HG03045 (cell line): Measurements from ENCODE around the gene ZNFX1.

ENCODE experiments used
- ATAC-seq: cut with Tn5 transposase; IDR thresholded peaks from one replicate; pipeline ENCODE4 v1.9.1; 2021; ENCODE audit warnings: mild to moderate bottlenecking, moderate library complexity; ENCODE audit not compliant: unreplicated experiment

The ZNFX1 gene

GRCh38 chr20:49252556-49253350 lies 25.1 kb downstream of the ZNFX1 start:
- no peak for ATAC-seq

DNA sequence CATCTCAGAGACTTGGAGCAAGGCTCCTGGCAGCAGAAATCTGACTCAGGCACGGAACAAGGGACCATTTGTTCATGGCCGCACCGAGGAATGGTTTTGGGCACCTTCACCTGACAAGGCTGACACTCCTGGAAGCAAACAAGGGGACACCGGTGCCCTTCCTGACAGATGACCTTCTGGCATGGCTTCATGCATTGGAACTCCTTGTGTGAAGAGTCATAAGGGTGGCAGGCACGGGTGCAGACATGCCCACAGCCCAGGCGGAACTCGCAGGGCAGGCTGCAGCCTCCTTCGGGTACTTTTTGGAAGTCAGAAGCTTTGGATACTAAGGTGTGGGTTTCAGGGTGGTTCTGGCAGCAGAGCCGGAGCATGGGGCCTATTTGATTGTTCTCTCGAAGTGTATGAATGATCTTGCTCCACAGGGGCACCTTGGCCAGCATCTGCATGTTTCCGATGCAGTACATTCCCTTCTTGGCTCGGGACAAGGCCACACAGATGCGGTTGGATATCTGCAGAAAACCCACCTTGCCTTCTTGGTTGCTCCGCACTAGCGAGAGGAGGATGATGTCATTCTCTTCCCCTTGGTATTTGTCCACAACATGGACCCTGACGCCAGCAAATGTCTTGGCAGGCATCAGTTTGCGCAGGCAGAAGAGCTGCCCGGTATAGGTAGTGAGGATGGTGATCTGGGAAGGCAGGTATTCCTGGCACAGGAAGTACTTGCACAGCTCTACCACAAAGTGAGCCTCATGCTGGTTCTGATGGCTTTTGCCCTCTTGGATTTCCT lies 28.8 kb downstream of the ZNFX1 start:
- no peak for ATAC-seq

DNA sequence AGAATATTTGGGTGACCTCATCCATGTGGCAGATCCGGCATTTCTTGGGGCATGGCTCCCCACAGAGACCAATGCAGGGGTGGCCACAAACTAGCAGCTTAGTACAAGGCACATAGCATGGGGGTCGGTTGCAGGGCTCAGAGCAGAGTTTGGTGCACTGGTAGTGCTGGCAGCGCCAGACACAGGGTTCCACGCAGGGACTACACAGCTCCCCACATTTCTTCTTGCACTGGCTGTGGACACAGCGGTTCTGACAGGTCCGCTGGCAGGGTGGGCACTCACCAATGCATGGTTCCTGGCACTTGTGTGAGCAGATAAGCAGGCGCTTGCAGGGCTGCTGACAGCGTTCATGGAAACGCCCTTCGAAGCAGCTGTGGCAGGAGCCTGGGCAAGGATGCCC lies 29.6 kb downstream of the ZNFX1 start:
- no peak for ATAC-seq

GRCh38 chr20:49247792-49248191 lies 30.1 kb downstream of the ZNFX1 start:
- ATAC-seq, result no peak

DNA sequence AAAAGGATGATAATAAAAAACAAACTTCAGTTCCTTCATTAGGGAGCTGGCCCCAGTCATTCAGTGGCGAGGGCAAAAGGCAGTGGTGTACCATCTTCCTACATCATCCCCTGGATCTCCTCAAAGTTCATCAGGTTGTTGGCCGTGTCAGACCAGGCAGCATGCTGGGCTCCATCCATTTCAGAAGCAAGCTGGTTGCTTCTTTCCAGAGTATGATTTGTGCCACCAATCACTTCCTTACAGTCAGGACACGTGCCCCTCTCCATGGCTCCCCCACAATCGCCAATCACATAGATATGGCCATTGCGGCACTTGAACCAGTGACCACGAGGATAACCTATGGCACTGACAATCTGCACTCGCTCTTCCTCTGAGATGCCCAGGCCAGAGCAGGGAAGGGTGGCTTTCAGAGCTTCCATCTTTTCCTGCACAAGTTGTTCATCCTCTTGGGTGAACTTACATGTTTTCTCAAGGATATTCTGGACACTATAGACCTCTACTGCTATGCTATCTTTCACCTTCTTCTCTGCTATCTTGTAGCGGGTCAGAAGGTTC lies 30.6 kb downstream of the ZNFX1 start:
- no peak for ATAC-seq

DNA sequence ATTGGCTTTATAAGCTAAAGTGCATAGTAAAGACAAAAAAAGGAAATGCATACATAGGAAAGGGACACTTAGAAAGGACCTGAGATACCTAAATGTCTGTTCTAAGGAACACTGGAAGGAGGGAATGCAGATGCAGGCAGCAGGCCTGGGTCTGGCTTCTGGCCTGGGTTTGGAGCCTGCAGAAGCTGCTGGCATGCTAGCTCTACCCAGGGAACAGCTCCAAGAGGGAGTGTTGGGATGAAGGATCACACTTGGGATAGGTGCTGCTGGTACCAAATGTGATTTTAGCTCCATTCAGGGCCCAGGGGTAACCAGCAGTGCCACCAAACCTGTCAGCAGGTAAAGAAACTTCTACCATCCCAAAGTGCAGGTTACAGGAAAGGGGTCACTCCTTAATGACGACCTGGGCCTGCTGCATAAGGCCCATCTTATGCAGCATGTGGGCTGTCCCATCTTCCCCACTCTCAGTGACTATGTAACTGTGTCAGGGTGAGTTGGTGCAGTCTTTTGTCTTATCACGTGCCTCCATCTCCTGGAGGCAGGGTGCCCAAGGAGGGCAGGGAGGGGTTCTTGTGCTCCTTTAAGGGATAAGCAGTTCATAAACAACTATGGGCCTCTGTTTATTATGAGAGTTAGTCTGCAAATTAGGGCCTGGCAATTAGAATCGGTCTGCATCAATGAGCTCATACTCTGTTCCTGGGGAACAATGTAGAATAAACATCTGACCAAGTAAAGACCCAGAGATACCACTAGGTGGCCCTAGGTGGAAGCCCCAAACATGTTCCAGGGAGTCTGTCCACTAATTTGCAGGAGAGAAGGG lies 31.7 kb downstream of the ZNFX1 start:
- no peak for ATAC-seq

- ATAC-seq, result no peak
Observed at GRCh38 chr20:49237531-49237930, 40.3 kb downstream of the ZNFX1 start.

DNA sequence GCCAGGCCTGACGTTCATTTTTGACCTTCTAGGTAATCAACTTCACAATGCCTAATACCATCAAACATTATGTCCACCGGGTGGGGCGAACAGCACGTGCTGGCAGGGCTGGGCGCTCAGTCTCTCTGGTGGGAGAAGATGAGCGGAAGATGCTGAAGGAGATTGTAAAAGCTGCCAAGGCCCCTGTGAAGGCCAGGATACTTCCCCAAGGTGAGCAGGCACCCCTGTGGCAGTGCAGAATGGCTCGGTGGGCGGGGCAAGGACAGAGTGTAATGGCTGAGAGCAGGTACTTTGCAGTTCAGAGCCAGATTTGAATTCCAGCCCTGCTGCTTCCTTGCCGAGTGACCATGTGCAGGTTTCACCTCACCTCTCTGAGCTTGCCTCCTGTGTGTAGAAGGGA lies 41.6 kb downstream of the ZNFX1 start:
- no peak for ATAC-seq

DNA sequence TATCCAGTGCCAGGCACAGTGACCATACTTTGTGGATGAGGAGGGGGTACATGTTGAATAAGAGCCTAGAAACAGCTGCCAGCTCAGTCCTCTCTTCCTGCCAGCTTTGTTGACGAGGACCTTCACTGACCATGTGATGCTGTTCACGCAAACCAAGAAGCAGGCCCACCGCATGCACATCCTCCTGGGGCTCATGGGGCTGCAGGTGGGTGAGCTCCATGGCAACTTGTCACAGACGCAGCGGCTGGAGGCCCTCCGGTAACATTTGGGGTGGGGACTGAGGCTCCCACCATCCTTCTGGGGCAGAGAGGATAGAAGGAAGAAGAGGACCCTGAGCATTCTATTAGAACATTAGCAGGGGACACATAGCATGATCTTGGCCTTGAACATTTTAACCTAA lies 43.0 kb downstream of the ZNFX1 start:
- ATAC-seq, result no peak

DNA sequence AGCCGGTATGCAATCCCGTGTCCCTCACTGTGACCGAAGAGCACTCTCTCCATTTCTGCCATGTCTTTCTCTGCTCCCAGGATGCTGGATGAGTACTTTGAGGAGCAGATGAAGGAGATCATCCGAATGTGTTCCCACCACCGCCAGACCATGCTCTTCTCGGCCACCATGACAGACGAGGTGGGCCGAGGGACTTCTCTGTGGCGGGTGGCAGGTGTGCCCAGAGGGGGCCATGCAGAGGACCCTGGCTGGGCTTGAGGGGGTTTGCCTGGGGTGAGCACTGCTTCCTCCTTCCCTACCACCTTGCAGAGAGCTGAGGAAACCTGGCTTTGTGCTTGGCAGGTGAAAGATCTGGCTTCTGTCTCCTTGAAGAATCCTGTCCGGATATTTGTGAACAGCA lies 44.6 kb downstream of the ZNFX1 start:
- no peak for ATAC-seq

GRCh38 chr20:49231471-49231870 lies 46.4 kb downstream of the ZNFX1 start:
- no peak for ATAC-seq

GRCh38 chr20:49230561-49231133 lies 47.2 kb downstream of the ZNFX1 start:
- no peak for ATAC-seq

- no peak for ATAC-seq
Observed at GRCh38 chr20:49230021-49230420, 47.8 kb downstream of the ZNFX1 start.

DNA sequence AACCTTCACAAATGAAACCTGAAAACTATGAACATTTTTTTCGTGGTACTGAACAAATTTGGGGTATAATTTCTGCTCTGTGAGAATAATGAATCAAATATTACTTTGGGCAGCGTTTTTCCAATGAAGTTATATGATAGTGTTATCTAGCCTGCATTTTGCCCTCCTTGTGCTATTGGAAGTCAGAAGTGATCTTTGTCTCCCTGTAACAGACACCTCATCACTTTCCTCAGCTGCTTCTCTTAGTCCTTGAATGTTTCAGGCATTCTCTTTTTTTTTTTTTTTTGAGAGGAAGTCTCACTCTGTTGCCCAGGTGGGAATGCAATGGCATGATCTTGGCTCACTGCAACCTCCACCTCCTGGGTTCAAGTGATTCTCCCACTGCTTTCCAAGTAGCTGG lies 48.5 kb downstream of the ZNFX1 start:
- ATAC-seq, result no peak

DNA sequence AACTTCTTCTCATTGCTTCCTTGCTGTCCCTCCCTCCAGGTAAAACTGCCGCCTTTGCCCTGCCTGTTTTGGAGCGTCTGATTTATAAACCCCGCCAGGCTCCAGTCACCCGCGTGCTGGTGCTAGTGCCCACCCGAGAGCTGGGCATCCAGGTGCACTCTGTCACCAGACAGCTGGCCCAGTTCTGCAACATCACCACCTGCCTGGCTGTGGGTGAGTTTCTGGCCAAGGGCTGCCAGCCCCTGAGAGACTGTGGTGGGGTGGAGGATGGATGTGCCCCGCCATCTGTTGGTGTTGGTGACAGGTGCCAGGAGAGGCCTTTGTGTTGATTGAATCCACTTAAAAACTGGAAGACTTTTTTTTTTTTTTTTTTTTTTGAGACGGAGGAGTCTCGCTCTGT lies 49.2 kb downstream of the ZNFX1 start:
- no peak for ATAC-seq

GRCh38 chr20:49225896-49226295 lies 52.0 kb downstream of the ZNFX1 start:
- no peak for ATAC-seq

DNA sequence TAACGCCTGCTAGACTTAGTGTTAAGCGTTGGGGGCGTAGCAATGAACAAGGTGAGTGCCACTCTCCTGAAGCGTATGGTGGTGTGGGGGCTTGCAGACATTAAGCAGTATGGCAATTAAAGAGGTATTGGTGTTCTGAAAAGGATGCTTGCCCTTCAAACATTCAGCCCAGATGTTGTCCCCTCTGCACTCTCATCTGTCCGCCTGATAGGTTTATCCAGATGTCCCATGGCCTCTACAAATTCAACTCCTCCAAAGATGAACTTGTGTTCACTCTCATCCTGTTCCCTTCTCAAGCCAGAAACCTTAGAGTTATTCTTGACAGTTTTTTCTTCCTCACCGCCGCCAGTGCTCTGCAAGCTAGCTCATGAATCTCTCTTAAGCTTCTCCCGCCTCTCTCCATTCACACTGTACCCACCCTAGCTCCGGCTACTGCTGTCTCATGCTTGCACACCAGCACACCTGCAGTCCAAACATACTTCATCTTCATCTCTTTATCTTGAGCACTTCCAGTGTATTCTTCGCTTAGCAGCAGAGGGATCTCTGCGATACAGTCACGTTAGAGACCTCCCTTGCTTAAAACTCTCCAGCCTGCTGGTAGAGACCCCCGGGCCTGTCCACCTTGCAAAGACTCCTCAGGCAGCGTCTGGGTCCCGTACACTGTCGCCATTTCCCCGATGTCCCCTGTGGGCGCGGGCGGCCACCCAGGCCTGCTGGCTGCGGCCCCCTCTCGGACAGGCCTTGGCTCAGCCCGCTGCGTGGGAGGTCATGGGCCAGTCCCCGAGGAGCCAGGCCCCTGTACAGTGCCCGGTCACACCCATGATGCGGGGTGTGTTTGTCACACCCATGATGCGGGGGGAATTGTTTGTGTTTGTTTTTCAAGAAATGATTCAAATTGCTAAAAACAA lies 57.7 kb downstream of the ZNFX1 start:
- ATAC-seq, result no peak

GRCh38 chr20:49219091-49219923 lies 58.5 kb downstream of the ZNFX1 start, which contains the start of gene DDX27:
DDX27 (plus strand) TSS chr20:49219416; CDS start chr20:49219449, 33 bp downstream.
- ATAC-seq, result peak; percentile 93

DNA sequence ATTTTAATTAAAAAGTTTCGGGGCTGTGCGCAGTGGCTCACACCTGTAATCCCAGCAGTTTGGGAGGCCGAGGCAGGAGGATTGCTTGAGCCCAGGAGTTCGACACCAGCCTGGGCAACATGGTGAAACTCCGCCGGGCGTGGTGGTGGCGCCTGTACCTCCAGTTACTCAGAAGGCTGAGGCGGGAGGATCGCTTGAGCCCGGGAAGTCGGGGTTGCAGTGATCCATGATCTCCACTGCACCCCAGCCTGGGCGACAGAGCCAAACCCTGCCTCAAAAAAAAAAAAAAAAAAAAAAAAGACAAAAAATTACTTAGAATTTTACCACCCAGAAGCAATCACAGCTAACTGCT lies 59.1 kb downstream of the ZNFX1 start:
- ATAC-seq, result peak; percentile 2
